Neural cell (in vitro differentiated cells): ENCODE results near the gene HYLS1. TPM values are rescaled to one million over a fixed set of nuclear protein-coding genes. Genes with fewer than 3 reads are reported as not detected.

Source experiments
- H2AFZ ChIP-seq: fragments of 200-600, 300-800 bp; sonication (generic), shearing (Covaris generic); 2 replicates; pipeline ENCODE4 v1.6.0; 2014; ENCODE audit warnings: low read depth, mild to moderate bottlenecking, antibody characterized with exemption, low read length, moderate library complexity
- H3F3A ChIP-seq: fragments of 200-600 bp; shearing (Covaris generic); 2 replicates; pipeline ENCODE4 v1.6.1; 2016; ENCODE audit warnings: mild to moderate bottlenecking, moderate library complexity, mixed read lengths, antibody characterized with exemption, low read length; ENCODE audit not compliant: insufficient read depth, poor library complexity, severe bottlenecking
- H3K27ac ChIP-seq: fragments of 200-600, 300-800 bp; sonication (generic), shearing (Covaris generic); 2 replicates; pipeline ENCODE4 v1.5.1; 2014; ENCODE audit warnings: mild to moderate bottlenecking, low read length, moderate library complexity
- H3K27me3 ChIP-seq: fragments of 300-800, 200-600 bp; sonication (generic), shearing (Covaris generic); 2 replicates; pipeline ENCODE4 v1.6.0; 2014; ENCODE audit warnings: mild to moderate bottlenecking, low read depth, low read length, moderate library complexity; ENCODE audit not compliant: insufficient read depth
- H3K36me3 ChIP-seq: fragments of 300-800, 200-600 bp; sonication (generic), shearing (Covaris generic); 2 replicates; pipeline ENCODE4 v1.5.1; 2014; ENCODE audit warnings: mild to moderate bottlenecking, antibody characterized with exemption, low read length, moderate library complexity; ENCODE audit not compliant: insufficient read depth
- H3K4me2 ChIP-seq: fragments of 300-800, 200-600 bp; sonication (generic), shearing (Covaris generic); 2 replicates; pipeline ENCODE4 v1.6.0; 2014; ENCODE audit warnings: mild to moderate bottlenecking, low read length
- H3K4me3 ChIP-seq: fragments of 300-800, 200-600 bp; sonication (generic), shearing (Covaris generic); 2 replicates; pipeline ENCODE4 v1.5.1; 2014; ENCODE audit warnings: mild to moderate bottlenecking, low read length, moderate library complexity
- H3K79me2 ChIP-seq: fragments of 200-600 bp; shearing (Covaris generic); replicated peaks from 2 replicates; pipeline ENCODE4 v1.6.0; 2014; ENCODE audit warnings: mild to moderate bottlenecking, low read length, moderate library complexity; ENCODE audit not compliant: insufficient read depth
- H3K9ac ChIP-seq: fragments of 300-800, 200-600 bp; sonication (generic), shearing (Covaris generic); 2 replicates; pipeline ENCODE4 v1.6.1; 2016; ENCODE audit warnings: mild to moderate bottlenecking, low read length, mixed read lengths
- H3K9me2 ChIP-seq: fragments of 200-600 bp; shearing (Covaris generic); 2 replicates; pipeline ENCODE4 v1.6.1; 2016; ENCODE audit warnings: mild to moderate bottlenecking, low read length, mixed read lengths; ENCODE audit not compliant: insufficient read depth
- H3K9me3 ChIP-seq: fragments of 200-600, 300-800 bp; sonication (generic), shearing (Covaris generic); 2 replicates; pipeline ENCODE4 v1.6.1; 2016; ENCODE audit warnings: mild to moderate bottlenecking, mixed run types, low read length, moderate library complexity, mixed read lengths
- H4K20me1 ChIP-seq: fragments of 200-600 bp; shearing (Covaris generic); 2 replicates; pipeline ENCODE4 v1.6.1; 2016; ENCODE audit warnings: mild to moderate bottlenecking, mixed run types; ENCODE audit not compliant: insufficient read depth
- CTCF ChIP-seq: fragments of 450-650 bp; IDR thresholded peaks from 2 replicates; pipeline ENCODE4 v1.5.1; 2014; ENCODE audit warnings: antibody characterized with exemption, mild to moderate bottlenecking, moderate library complexity; ENCODE audit not compliant: poor library complexity, severe bottlenecking
- EP300 ChIP-seq: fragments of 450-650 bp; conservative IDR thresholded peaks from 2 replicates; pipeline ENCODE4 v1.6.1; 2014; ENCODE audit warnings: antibody characterized with exemption, mild to moderate bottlenecking, moderate library complexity; ENCODE audit not compliant: poor library complexity, severe bottlenecking
- EZH2 ChIP-seq: fragments of 200-600, 300-800 bp; shearing (Covaris generic), sonication (generic); IDR thresholded peaks from 2 replicates; pipeline ENCODE4 v1.6.1; 2014; ENCODE audit warnings: antibody characterized with exemption, low read length, borderline replicate concordance, mild to moderate bottlenecking; ENCODE audit not compliant: insufficient read depth, poor library complexity, severe bottlenecking
- MXI1 ChIP-seq: fragments of 450-650 bp; conservative IDR thresholded peaks from 2 replicates; pipeline ENCODE4 v1.6.1; 2014; ENCODE audit warnings: antibody characterized with exemption, mild to moderate bottlenecking; ENCODE audit not compliant: poor library complexity, severe bottlenecking
- POLR2AphosphoS5 ChIP-seq: IDR thresholded peaks from 2 replicates; pipeline ENCODE4 v1.6.1; 2012
- RAD21 ChIP-seq: fragments of 450-650 bp; conservative IDR thresholded peaks from 2 replicates; pipeline ENCODE4 v1.6.1; 2014; ENCODE audit warnings: antibody characterized with exemption, mild to moderate bottlenecking, moderate library complexity
- SMC3 ChIP-seq: fragments of 450-650 bp; conservative IDR thresholded peaks from 2 replicates; pipeline ENCODE4 v1.6.1; 2014; ENCODE audit warnings: antibody characterized with exemption, mild to moderate bottlenecking, moderate library complexity; ENCODE audit not compliant: poor library complexity
- TAF1 ChIP-seq: IDR thresholded peaks from 2 replicates; pipeline ENCODE4 v1.6.1; 2012; ENCODE audit warnings: low read depth
- polyA plus RNA-seq: library from polyadenylated mRNA; depleted of rRNA; stranded (reverse); fragments of >200 nt; gene quantifications from 2 replicates; pipeline ENCODE4 v1.2.3, GENCODE V29; 2014
- TF ChIP-seq, protein P1 (sequence below): IDR thresholded peaks from 2 replicates; pipeline ENCODE4 v1.6.1; 2012; ENCODE audit warnings: borderline replicate concordance

HYLS1 gene
- polyA plus RNA-seq, 1 donor from 2014 or later, result 6.0 TPM

DNA sequence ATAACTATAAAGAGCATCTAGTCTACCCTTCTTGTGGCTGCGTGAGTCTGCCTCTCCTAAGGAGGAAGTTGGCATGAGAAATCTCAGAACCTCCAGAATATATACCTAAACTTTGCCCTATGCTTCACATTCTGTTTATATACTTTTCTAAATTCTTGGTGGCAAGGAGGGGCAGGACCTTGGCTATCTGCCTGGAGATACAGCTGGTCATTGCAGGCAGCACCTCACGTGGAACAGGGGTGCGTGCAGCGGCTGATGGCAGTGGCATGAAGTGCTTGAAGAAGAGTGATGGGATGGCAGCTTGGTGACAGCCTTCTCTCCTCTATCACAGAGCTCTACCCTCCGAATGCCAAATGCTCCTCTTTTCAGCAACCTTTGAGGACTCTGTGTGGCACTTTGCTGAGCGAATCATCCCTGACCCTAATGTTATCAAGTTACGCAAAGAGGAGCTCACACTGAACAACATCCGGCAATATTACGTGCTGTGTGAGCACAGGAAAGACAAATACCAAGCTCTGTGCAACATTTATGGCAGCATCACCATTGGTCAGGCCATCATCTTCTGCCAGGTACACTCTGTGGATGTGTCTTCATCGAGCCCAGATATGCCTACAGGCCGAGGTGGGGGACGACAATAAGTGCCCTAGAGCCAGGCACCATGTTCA is 29.3 kb downstream of the HYLS1 start:
- no peak overlapping the region for H3K9ac ChIP-seq
- H3K4me2 ChIP-seq, result no peak overlapping the region
- no peak overlapping the region for H3K27ac ChIP-seq
- H2AFZ ChIP-seq, result no peak overlapping the region
- H3F3A ChIP-seq, result no peaks in the 10 kb centered on the region
- no peaks in the 10 kb centered on the region for H3K27me3 ChIP-seq
- TF ChIP-seq RAD21 (no peak), EP300 (no peak), EZH2 (no peak), TAF1 (no peak), SMC3 (no peak), CTCF (no peak), POLR2AphosphoS5 (no peak), MXI1 (no peak)
- TF ChIP-seq, protein P1, sequence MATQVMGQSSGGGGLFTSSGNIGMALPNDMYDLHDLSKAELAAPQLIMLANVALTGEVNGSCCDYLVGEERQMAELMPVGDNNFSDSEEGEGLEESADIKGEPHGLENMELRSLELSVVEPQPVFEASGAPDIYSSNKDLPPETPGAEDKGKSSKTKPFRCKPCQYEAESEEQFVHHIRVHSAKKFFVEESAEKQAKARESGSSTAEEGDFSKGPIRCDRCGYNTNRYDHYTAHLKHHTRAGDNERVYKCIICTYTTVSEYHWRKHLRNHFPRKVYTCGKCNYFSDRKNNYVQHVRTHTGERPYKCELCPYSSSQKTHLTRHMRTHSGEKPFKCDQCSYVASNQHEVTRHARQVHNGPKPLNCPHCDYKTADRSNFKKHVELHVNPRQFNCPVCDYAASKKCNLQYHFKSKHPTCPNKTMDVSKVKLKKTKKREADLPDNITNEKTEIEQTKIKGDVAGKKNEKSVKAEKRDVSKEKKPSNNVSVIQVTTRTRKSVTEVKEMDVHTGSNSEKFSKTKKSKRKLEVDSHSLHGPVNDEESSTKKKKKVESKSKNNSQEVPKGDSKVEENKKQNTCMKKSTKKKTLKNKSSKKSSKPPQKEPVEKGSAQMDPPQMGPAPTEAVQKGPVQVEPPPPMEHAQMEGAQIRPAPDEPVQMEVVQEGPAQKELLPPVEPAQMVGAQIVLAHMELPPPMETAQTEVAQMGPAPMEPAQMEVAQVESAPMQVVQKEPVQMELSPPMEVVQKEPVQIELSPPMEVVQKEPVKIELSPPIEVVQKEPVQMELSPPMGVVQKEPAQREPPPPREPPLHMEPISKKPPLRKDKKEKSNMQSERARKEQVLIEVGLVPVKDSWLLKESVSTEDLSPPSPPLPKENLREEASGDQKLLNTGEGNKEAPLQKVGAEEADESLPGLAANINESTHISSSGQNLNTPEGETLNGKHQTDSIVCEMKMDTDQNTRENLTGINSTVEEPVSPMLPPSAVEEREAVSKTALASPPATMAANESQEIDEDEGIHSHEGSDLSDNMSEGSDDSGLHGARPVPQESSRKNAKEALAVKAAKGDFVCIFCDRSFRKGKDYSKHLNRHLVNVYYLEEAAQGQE, result no peak
- no peaks in the 10 kb centered on the region for H3K79me2 ChIP-seq
- no peak overlapping the region for H3K4me3 ChIP-seq
- H3K36me3 ChIP-seq, result no peaks in the 10 kb centered on the region
- H3K9me2 ChIP-seq, result no peaks in the 10 kb centered on the region
- H4K20me1 ChIP-seq, result no peaks in the 10 kb centered on the region
- H3K9me3 ChIP-seq, result no peaks in the 10 kb centered on the region

DNA sequence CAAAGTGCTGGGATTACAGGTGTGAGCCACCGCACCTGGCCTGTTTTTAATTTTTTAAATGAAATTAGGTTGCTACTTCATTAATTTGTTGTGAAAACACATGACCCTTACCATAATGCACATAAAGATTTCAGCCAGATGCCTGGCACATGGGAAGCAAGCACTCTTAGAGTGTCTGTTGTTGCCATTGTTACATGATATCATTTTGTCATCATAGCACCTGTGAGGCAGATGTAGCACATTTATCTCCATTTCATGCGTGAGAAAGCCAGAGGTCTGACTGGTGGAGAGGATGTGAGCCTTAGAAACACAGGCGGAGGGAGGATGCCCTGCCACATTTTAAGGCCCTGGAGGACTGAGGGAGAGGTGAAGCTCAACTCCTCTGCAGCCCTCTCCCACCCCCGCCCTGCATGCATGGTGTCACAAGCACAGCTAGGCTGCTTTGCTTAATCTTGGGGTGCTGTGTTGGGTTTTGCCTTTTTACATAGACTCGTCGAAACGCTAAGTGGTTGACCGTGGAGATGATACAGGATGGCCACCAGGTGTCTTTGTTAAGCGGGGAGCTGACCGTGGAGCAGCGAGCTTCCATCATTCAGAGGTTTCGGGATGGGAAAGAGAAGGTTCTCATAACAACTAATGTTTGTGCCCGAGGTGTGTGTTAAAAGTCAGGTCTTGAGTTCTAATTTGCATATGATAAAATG is 30.8 kb downstream of the HYLS1 start:
- no peak overlapping the region for H2AFZ ChIP-seq
- no peaks in the 10 kb centered on the region for H3F3A ChIP-seq
- H3K9ac ChIP-seq, result no peak overlapping the region
- no peaks in the 10 kb centered on the region for H4K20me1 ChIP-seq
- no peak overlapping the region for H3K4me2 ChIP-seq
- H3K9me2 ChIP-seq, result no peaks in the 10 kb centered on the region
- H3K27ac ChIP-seq, result no peak overlapping the region
- H3K27me3 ChIP-seq, result no peaks in the 10 kb centered on the region
- no peaks in the 10 kb centered on the region for H3K36me3 ChIP-seq
- no peaks in the 10 kb centered on the region for H3K9me3 ChIP-seq
- no peak overlapping the region for H3K4me3 ChIP-seq
- TF ChIP-seq, protein P1, result no peak
- no peak for TF ChIP-seq TAF1
- TF ChIP-seq MXI1, result no peak
- TF ChIP-seq CTCF, result no peak
- no peak for TF ChIP-seq SMC3
- no peak for TF ChIP-seq EZH2
- TF ChIP-seq POLR2AphosphoS5, result no peak
- no peak for TF ChIP-seq RAD21
- TF ChIP-seq EP300, result no peak
- H3K79me2 ChIP-seq, result no peaks in the 10 kb centered on the region
